HG02623 (cell line): ENCODE measurements around the gene SORT1.
A peak's percentile ranks its signal among the peaks of the same experiment; 100 is the strongest.

Experiments
- ATAC-seq: cut with Tn5 transposase; IDR thresholded peaks from one replicate; pipeline ENCODE4 v1.9.1; 2021; ENCODE audit warnings: moderate library complexity; ENCODE audit not compliant: unreplicated experiment

Gene SORT1

DNA sequence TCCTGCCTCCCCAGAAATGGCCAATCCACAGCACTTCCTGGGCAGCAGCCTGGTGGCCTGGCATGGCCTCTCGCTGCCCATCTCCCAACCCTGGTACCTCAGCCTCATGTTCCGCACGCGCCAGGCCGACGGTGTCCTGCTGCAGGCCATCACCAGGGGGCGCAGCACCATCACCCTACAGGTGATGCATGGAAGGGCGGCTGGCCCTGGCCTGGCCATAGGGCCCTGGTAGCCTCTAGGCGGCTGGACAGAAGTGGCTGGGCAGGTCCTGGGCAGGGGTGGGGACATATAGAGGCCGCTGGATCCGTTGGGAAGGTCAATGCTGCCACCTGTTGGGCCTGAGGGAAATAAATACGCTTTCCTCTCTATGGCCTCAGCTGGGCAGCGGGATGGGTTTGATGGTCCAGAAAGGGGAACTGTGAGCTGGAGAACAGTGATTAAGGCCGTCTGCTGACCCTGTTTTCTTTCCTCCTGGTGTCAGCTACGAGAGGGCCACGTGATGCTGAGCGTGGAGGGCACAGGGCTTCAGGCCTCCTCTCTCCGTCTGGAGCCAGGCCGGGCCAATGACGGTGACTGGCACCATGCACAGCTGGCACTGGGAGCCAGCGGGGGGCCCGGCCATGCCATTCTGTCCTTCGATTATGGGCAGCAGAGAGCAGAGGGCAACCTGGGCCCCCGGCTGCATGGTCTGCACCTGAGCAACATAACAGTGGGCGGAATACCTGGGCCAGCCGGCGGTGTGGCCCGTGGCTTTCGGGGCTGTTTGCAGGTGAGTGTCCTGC is 133.9 kb downstream of the SORT1 start:
- peak; percentile 58 for ATAC-seq

DNA sequence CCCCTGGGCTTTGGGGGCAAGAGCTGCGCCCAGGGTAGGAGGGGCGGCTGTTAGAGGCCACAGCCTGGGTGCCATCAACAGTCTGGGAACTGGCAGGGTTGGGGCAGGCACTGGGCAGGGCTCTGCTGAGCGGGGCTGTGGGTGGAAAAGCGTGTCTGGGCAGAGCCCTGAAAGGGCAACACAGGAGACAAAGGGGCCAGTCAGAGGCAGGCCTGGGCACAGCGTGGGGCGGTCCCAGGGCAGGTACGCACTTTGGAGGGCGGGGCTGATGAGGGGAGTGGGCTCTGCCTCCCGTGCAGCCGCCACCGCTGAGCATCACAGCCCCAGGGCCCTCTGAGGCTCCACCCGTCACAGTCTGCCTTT is 134.5 kb downstream of the SORT1 start:
- ATAC-seq, result no peak

DNA sequence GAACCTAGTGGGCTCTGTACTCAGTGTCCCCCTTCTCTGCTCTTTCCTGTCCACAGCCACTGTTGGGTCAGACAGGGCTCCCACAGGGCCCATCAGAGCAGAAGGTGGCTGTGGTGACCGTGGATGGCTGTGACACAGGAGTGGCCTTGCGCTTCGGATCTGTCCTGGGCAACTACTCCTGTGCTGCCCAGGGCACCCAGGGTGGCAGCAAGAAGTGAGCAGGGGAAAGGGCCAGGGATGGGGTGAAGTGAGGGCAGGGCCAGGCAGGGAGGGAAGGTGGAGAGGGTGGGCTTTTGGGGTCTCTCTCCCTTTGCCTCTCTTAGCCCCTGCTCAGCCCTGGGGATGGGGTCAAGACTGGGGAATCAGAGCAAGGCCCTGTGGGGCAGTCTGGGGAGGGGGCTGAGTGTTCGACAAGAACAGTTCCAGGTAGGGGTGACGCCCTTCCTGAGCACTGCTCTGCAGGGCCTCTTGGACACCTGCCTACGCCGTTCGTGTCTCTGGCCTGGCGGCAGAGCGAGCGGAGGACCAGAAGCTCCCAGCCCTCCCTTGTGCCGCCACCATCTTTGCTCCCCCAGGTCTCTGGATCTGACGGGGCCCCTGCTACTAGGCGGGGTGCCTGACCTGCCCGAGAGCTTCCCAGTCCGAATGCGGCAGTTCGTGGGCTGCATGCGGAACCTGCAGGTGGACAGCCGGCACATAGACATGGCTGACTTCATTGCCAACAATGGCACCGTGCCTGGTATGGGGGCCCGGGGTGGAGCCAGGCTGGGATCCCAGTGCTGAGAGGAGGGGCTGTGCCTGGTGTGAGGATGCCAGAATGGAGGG is 135.3 kb downstream of the SORT1 start:
- no peak for ATAC-seq

- ATAC-seq, result no peak
Observed at GRCh38 chr1:109261578-109261977, 136.1 kb downstream of the SORT1 start.

DNA sequence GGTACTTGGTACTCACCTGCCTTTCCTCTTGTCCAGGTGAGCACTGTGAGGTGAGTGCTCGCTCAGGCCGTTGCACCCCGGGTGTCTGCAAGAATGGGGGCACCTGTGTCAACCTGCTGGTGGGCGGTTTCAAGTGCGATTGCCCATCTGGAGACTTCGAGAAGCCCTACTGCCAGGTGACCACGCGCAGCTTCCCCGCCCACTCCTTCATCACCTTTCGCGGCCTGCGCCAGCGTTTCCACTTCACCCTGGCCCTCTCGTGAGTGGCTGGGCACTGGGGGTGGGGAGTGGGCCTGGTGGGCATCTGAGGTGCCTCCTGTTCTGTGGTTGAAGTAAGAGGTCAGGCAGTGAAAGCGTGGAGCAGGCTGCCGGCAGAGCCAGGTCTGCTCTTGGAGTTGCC is 136.7 kb downstream of the SORT1 start:
- ATAC-seq, result no peak

- ATAC-seq, result no peak
Observed at GRCh38 chr1:109259674-109260557, 137.8 kb downstream of the SORT1 start.
